Adrenal gland (tissue), 12 donors: Measurements from ENCODE around the gene ATF6. TPM values are rescaled to one million over a fixed set of nuclear protein-coding genes. Genes with fewer than 3 reads are reported as not detected.

Experiments used
- DNase-seq, 7 donors: peaks; one replicate each; pipeline ENCODE4 v3.0.0-alpha.2; 2019 to 2020
- H3K27ac ChIP-seq, 5 donors: fragments of 200-600 bp; sonication (generic) in 4 of 5; 1 replicate in 3 of 5; 2 replicates in 2 of 5; pipeline versions ENCODE4 v1.5.1 to v1.8.0; 2016 to 2020; ENCODE audit warnings: mild to moderate bottlenecking in 1 of 5
- H3K27me3 ChIP-seq: fragments of 200-600 bp; 2 replicates; pipeline ENCODE4 v1.8.0; 2021
- H3K36me3 ChIP-seq, 2 donors: fragments of 200-600 bp; replicated peaks in 1 of 2; 1 replicate in 1 of 2; 2 replicates in 1 of 2; pipeline versions ENCODE4 v1.5.1 to v1.8.0; 2018 to 2022
- H3K4me1 ChIP-seq, 2 donors: fragments of 200-600 bp; replicated peaks in 1 of 2; 1 replicate in 1 of 2; 2 replicates in 1 of 2; pipeline versions ENCODE4 v1.5.1 to v1.8.0; 2018 to 2021
- H3K4me3 ChIP-seq, 4 donors: fragments of 200-600 bp; sonication (generic) in 3 of 4; one replicate each; pipeline ENCODE4 v1.5.1; 2016 to 2018
- H3K9me3 ChIP-seq, 3 donors: fragments of 200-600 bp; sonication (generic) in 1 of 3; replicated peaks in 1 of 3; 1 replicate in 2 of 3; 2 replicates in 1 of 3; pipeline versions ENCODE4 v1.5.1 to v1.8.0; 2016 to 2021
- POLR2A ChIP-seq, 2 donors: fragments of 450-650 bp; IDR thresholded peaks; one replicate each; pipeline ENCODE4 v1.6.1; 2017; ENCODE audit warnings: antibody characterized with exemption in 2 of 2, mild to moderate bottlenecking in 2 of 2, moderate library complexity in 1 of 2
- WGBS, 4 donors: extraction: QIAGEN DNeasy Blood & Tissue Kit in 2 of 4; methylation state at CpG; one replicate each; pipeline versions ENCODE4 v1.1.5 to v1.1.7; 2013 to 2017; 5-methylcytosine and 5-hydroxymethylcytosine counted together
- intact Hi-C, 2 donors: fragments of 100-400 bp; cut with DNase I; formaldehyde crosslinking; loops; one replicate each; pipeline versions ENCODE4 v1.14.1 to v1.15.0; 2022 to 2023
- polyA plus RNA-seq, 3 donors: library from polyadenylated mRNA; stranded (reverse); fragments of 200-250 nt in 2 of 3; fragments of 350-450 nt in 1 of 3; fragmentation: Illumina TruSeq in 1 of 3; extraction: RNeasy Lipid Tissue Mini Kit (QIAGEN cat#74804) in 1 of 3; gene quantifications; one replicate each; pipeline ENCODE4 v1.2.3, GENCODE V29; 2013 to 2014
- total RNA-seq, 9 donors: library from RNA; depleted of rRNA in 4 of 9; stranded (reverse); fragments of >200 nt in 4 of 9; fragments of 120-200 nt in 1 of 9; fragmentation: NEBNext Ultra II Directional in 1 of 9; extraction: Animal tissue kit (Norgen Biotek cat#: 25700) in 1 of 9; gene quantifications; one replicate each; pipeline versions ENCODE4 v1.1.0 to v1.2.4, GENCODE V29; 2013 to 2023
- TF ChIP-seq, protein P1 (sequence below), 6 experiments: fragments of 450-650 bp in 4 of 6; fragments of 200-600 bp in 2 of 6; sonication (generic) in 1 of 6; IDR thresholded peaks; 1 replicate in 5 of 6; 2 replicates in 1 of 6; pipeline versions ENCODE4 v1.5.1 to v1.8.0; 2016 to 2021; ENCODE audit warnings: antibody characterized with exemption in 6 of 6, mild to moderate bottlenecking in 2 of 6, moderate library complexity in 1 of 6
- donor health status: healthy with polysubstance abuse.
- donor health status: Bipolar disorder and iron deficiency.
- donor health status: DM: yes; HTN: yes; CAD: no.
- donor health status: DM: no; HTN: no; CAD: no.
- donor health status: DM: no; HTN: no; CAD: no.
- donor health status: DM: yes; HTN: yes; CAD: no.

The ATF6 gene
- total and polyA plus RNA-seq, 12 donors, result 3.5 to 34.2 (median 28.0) TPM

DNA sequence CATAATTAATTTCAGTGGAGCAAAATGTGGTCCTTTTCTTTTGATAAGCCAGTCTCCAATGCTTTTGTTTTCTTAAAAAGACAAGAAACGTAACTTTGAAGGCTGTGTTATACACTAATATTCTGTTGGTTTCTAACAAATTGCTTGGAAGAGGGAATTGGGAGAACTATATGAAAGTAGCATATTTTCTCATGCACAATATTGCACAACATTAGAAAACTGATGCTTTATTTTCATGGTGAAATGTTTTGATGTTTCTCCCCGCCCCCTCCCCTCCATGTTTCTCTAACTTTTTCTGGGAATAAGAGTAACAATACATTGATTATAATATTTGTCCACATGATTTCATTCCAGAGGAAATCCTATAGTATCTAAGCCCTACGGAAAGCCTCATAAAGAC, 142.1 kb downstream of the ATF6 start:
- Histone ChIP-seq H3K9me3 (no peaks in the 10 kb centered on the region), H3K27ac (no peak overlapping the region), H3K4me3 (no peak overlapping the region), H3K27me3 (no peaks in the 10 kb centered on the region), H3K4me1 (peaks cover 0 to 36% of the 10 kb centered on the region in 2 donors), H3K36me3 (no peaks in the 10 kb centered on the region)
- WGBS, 4 donors, result 90 to 97% (median 95%) methylated on average over 3 of the region's 3 CpGs
- intact Hi-C loops, result no loop called here
- no peak for TF ChIP-seq POLR2A (IDR thresholded peaks at IDR 0.05)
- TF ChIP-seq, protein P1, sequence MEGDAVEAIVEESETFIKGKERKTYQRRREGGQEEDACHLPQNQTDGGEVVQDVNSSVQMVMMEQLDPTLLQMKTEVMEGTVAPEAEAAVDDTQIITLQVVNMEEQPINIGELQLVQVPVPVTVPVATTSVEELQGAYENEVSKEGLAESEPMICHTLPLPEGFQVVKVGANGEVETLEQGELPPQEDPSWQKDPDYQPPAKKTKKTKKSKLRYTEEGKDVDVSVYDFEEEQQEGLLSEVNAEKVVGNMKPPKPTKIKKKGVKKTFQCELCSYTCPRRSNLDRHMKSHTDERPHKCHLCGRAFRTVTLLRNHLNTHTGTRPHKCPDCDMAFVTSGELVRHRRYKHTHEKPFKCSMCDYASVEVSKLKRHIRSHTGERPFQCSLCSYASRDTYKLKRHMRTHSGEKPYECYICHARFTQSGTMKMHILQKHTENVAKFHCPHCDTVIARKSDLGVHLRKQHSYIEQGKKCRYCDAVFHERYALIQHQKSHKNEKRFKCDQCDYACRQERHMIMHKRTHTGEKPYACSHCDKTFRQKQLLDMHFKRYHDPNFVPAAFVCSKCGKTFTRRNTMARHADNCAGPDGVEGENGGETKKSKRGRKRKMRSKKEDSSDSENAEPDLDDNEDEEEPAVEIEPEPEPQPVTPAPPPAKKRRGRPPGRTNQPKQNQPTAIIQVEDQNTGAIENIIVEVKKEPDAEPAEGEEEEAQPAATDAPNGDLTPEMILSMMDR (IDR thresholded peaks at IDR 0.05), result no peak
- no peak for DNase-seq

DNA sequence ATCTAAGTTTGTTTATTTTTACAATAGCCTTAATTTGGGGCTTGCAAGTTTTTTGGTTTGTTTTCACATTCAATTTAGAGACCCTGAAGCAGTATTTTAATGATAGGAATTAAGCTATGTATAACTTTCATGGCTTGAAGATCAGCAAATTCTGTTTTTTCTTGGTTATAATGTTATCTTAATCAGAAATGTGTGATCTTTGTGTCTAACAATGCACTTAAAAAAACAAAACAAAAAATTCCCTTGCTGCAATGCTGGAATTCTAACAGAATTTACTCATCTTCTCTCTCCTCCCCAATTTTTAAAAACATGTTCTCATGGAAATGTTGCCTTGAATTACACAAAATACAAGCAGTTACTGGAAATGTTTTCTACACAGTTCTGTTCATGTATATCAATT, 144.5 kb downstream of the ATF6 start:
- H3K4me1 ChIP-seq, result peaks cover 0 to 38% of the 10 kb centered on the region in 2 donors
- H3K36me3 ChIP-seq, result no peaks in the 10 kb centered on the region
- H3K9me3 ChIP-seq, result no peaks in the 10 kb centered on the region
- no peak for DNase-seq
- H3K27me3 ChIP-seq, result no peaks in the 10 kb centered on the region
- intact Hi-C loops, result no loop called here
- peak overlapping the region in 1 of 5 donors; percentile 2 for H3K27ac ChIP-seq
- TF ChIP-seq, protein P1 (IDR thresholded peaks at IDR 0.05), result no peak
- TF ChIP-seq POLR2A (IDR thresholded peaks at IDR 0.05), result no peak
- H3K4me3 ChIP-seq, result no peak overlapping the region

- H3K4me3 ChIP-seq, result no peak overlapping the region
- H3K9me3 ChIP-seq, result no peaks in the 10 kb centered on the region
- H3K4me1 ChIP-seq, result peaks cover 0 to 24% of the 10 kb centered on the region in 2 donors
- no peak overlapping the region for H3K27ac ChIP-seq
- H3K36me3 ChIP-seq, result no peaks in the 10 kb centered on the region
- no peaks in the 10 kb centered on the region for H3K27me3 ChIP-seq
- intact Hi-C loops, result no loop called here
- DNase-seq, result no peak
- TF ChIP-seq POLR2A (IDR thresholded peaks at IDR 0.05), result no peak
- TF ChIP-seq, protein P1 (IDR thresholded peaks at IDR 0.05), result no peak
Measured at GRCh38 chr1:161913482-161914140, 147.5 kb downstream of the ATF6 start.

DNA sequence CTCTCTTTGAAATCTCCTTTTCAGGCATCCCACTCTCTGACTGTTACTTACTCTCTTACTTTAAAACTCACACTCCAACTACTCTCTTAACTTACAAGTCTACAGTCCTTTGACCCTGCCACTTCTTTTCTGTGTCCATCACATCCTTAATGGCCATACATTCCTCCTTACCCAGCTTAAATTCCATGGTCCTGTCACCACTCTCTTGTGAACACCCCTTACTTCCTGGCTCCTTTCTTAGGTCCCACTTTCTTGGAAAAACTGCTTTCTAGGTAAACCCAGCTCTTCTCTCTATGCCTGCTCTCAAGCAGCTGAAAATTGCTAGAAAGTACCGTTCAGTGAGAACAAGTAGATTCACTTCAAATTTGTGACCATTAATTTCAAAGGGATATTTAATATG, 148.5 kb downstream of the ATF6 start:
- Histone ChIP-seq H3K9me3 (no peaks in the 10 kb centered on the region), H3K27me3 (no peaks in the 10 kb centered on the region), H3K36me3 (no peaks in the 10 kb centered on the region), H3K4me3 (no peak overlapping the region), H3K27ac (no peak overlapping the region), H3K4me1 (peaks cover 0 to 24% of the 10 kb centered on the region in 2 donors)
- TF ChIP-seq, protein P1 (IDR thresholded peaks at IDR 0.05), result no peak
- no peak for TF ChIP-seq POLR2A (IDR thresholded peaks at IDR 0.05)
- no peak for DNase-seq
- 92 to 100% (median 97%) methylated on average over 1 of the region's 1 CpG for WGBS, 4 donors
- intact Hi-C loops, result no loop called here
